Activated CD8-positive, alpha-beta T cell treated with anti-CD3 and anti-CD28 coated beads for 36 hours (primary cell): ENCODE measurements around the gene VSTM2B. TPM values are rescaled to one million over a fixed set of nuclear protein-coding genes. Genes with fewer than 3 reads are reported as not detected.

Experiments
- ATAC-seq: fragments of 200-7000 bp; cut with Tn5 transposase; one replicate; pipeline ENCODE4 v1.10.0; 2021; ENCODE audit warnings: mild to moderate bottlenecking, moderate library complexity
- CTCF ChIA-PET: fragments of 350-600 bp; sonication (Branson Sonifier 250); formaldehyde crosslinking; loops from one replicate; lab custom pipeline; 2021; ENCODE audit warnings: antibody characterized with exemption; lab: Charles Lee
- POLR2A ChIA-PET: fragments of 350-600 bp; sonication (Branson Sonifier 250); formaldehyde crosslinking; loops from one replicate; lab custom pipeline; 2021; ENCODE audit warnings: antibody characterized with exemption; lab: Charles Lee
- DNase-seq: peaks from one replicate; pipeline ENCODE4 v3.0.0-alpha.2; 2020
- H3K27ac Mint-ChIP-seq: one replicate; pipeline ENCODE4 v1.8.0; 2021; ENCODE audit warnings: mild to moderate bottlenecking, mixed read lengths
- H3K27me3 Mint-ChIP-seq: one replicate; pipeline ENCODE4 v1.8.0; 2021; ENCODE audit warnings: mixed read lengths
- H3K36me3 Mint-ChIP-seq: one replicate; pipeline ENCODE4 v1.8.0; 2021; ENCODE audit warnings: low read depth, mixed read lengths
- H3K4me1 Mint-ChIP-seq: one replicate; pipeline ENCODE4 v1.8.0; 2021; ENCODE audit warnings: low read depth, mixed read lengths
- H3K4me3 Mint-ChIP-seq: one replicate; pipeline ENCODE4 v1.8.0; 2021; ENCODE audit warnings: mild to moderate bottlenecking, moderate library complexity, mixed read lengths
- H3K9me3 Mint-ChIP-seq: one replicate; pipeline ENCODE4 v1.8.0; 2021; ENCODE audit warnings: mixed read lengths
- intact Hi-C: fragments of 100-400 bp; cut with micrococcal nuclease; formaldehyde crosslinking; loops from one replicate; pipeline ENCODE4 v1.10.0; 2022
- total RNA-seq, 2 experiments: library from RNA; stranded (reverse); gene quantifications; one replicate each; pipeline ENCODE4 v1.2.3, GENCODE V29; 2021
- TF ChIP-seq, protein P1 (sequence below): fragments of 200-600 bp; IDR thresholded peaks from one replicate; pipeline ENCODE4 v1.8.0; 2022; ENCODE audit warnings: antibody characterized with exemption, mild to moderate bottlenecking

Gene VSTM2B
- total RNA-seq, 2 experiments from 2014 or later: not detected

- Mint-ChIP-seq H3K4me1 (peaks cover 25% of the 10 kb centered on the region), H3K4me3 (no peak overlapping the region)
- intact Hi-C loops: no loop called here
Observed at GRCh38 chr19:29576761-29577648, 51.2 kb downstream of the VSTM2B start.

DNA sequence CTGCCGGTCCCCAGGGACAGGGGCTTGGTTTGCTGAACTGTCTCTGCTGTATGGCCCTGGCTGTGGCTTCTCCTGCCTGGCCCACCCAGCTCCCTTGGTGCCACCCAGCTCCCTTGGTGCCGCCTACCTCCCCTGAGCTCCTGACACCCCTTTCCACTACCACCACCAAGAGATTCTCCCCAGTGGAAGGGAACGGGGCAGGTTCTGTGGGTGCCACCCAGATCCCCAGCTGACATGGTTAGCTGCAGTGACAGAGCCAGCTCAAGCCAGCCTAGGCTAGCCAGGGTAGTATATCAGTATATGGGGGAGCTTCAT lies 51.8 kb downstream of the VSTM2B start:
- DNase-seq: no peak
- H3K9me3 Mint-ChIP-seq: peaks cover 8% of the 10 kb centered on the region
- no peaks in the 10 kb centered on the region for H3K36me3 Mint-ChIP-seq
- TF ChIP-seq, protein P1, sequence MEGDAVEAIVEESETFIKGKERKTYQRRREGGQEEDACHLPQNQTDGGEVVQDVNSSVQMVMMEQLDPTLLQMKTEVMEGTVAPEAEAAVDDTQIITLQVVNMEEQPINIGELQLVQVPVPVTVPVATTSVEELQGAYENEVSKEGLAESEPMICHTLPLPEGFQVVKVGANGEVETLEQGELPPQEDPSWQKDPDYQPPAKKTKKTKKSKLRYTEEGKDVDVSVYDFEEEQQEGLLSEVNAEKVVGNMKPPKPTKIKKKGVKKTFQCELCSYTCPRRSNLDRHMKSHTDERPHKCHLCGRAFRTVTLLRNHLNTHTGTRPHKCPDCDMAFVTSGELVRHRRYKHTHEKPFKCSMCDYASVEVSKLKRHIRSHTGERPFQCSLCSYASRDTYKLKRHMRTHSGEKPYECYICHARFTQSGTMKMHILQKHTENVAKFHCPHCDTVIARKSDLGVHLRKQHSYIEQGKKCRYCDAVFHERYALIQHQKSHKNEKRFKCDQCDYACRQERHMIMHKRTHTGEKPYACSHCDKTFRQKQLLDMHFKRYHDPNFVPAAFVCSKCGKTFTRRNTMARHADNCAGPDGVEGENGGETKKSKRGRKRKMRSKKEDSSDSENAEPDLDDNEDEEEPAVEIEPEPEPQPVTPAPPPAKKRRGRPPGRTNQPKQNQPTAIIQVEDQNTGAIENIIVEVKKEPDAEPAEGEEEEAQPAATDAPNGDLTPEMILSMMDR: no peak
- intact Hi-C loops: no loop called here
- ChIA-PET CTCF (interaction anchor here (1.0 to 1.4 kb wide), 3 partner anchors 13 to 116 kb away, joined by 3 to 4 read pairs (median 4); no protein-coding TSS in a partner anchor), POLR2A (interaction anchor here (1.9 kb wide), 1 partner anchor 10 kb away, joined by 6 read pairs; no protein-coding TSS in a partner anchor)
- H3K4me3 Mint-ChIP-seq: no peak overlapping the region
- peaks cover 26% of the 10 kb centered on the region for H3K4me1 Mint-ChIP-seq
- no peak overlapping the region for H3K27ac Mint-ChIP-seq
- ATAC-seq: no peak
- H3K27me3 Mint-ChIP-seq: peaks cover 40% of the 10 kb centered on the region

More at GRCh38 chr19:29576761-29577648, 51.2 kb downstream of the VSTM2B start:
- H3K9me3 Mint-ChIP-seq: peaks cover 8% of the 10 kb centered on the region
- no peak overlapping the region for H3K27ac Mint-ChIP-seq
- H3K27me3 Mint-ChIP-seq: peaks cover 45% of the 10 kb centered on the region
- TF ChIP-seq, protein P1: no peak
- no peaks in the 10 kb centered on the region for H3K36me3 Mint-ChIP-seq
- peak; percentile 94 for ATAC-seq
- ChIA-PET POLR2A (interaction anchor here (1.7 to 1.9 kb wide), 2 partner anchors 10 to 29 kb away, joined by 6 to 7 read pairs; partner anchors contain the start of gene POP4), CTCF (interaction anchor here (0.9 to 1.4 kb wide), 5 partner anchors 14 to 140 kb away, joined by 3 to 4 read pairs (median 4); partner anchors contain the start of gene POP4)
- peak; percentile 69 for DNase-seq

GRCh38 chr19:29578349-29578748 lies 52.6 kb downstream of the VSTM2B start:
- Mint-ChIP-seq H3K27me3 (peaks cover 35% of the 10 kb centered on the region), H3K36me3 (no peaks in the 10 kb centered on the region), H3K4me3 (no peak overlapping the region), H3K4me1 (peaks cover 31% of the 10 kb centered on the region), H3K27ac (no peak overlapping the region), H3K9me3 (peaks cover 8% of the 10 kb centered on the region)
- TF ChIP-seq, protein P1: no peak
- ChIA-PET CTCF (no interaction called here), POLR2A (no interaction called here)
- intact Hi-C loops: no loop called here
- ATAC-seq (no peak), DNase-seq (no peak)

- Mint-ChIP-seq H3K27me3 (peaks cover 29% of the 10 kb centered on the region), H3K9me3 (peaks cover 8% of the 10 kb centered on the region), H3K36me3 (no peaks in the 10 kb centered on the region), H3K27ac (no peak overlapping the region), H3K4me1 (peaks cover 39% of the 10 kb centered on the region), H3K4me3 (no peak overlapping the region)
- TF ChIP-seq, protein P1: no peak
- DNase-seq (no peak), ATAC-seq (no peak)
- CTCF ChIA-PET: no interaction called here
- intact Hi-C loops: no loop called here
- POLR2A ChIA-PET: interaction anchor here (0.6 kb wide), 1 partner anchor 693 kb away, joined by 4 read pairs; no protein-coding TSS in a partner anchor
Observed at GRCh38 chr19:29579308-29579910, 53.6 kb downstream of the VSTM2B start.

DNA sequence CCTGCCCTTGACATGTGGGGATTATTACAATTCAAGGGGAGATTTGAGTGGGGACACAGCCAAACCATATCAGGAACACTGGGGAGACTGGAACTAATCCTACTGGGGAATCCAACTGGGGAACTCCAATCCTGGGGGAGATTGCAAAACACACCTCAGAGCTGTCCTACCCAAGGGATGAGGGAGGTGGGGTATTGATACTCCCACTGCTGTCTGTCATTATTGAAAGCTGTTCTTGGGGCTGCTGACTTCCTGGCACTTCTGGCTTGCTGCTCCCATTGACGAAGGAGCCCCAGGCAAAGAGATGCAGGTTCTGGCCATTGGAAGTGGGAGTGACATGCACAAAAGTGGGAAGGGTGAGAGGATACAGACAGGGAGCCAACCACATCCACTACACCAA lies 55.6 kb downstream of the VSTM2B start:
- DNase-seq (no peak), ATAC-seq (no peak)
- H3K4me1 Mint-ChIP-seq: peaks cover 28% of the 10 kb centered on the region
- CTCF ChIA-PET: no interaction called here
- peaks cover 8% of the 10 kb centered on the region for H3K9me3 Mint-ChIP-seq
- TF ChIP-seq, protein P1: no peak
- intact Hi-C loops: no loop called here
- POLR2A ChIA-PET: no interaction called here
- H3K27ac Mint-ChIP-seq: no peak overlapping the region
- H3K4me3 Mint-ChIP-seq: no peak overlapping the region
- peaks cover 16% of the 10 kb centered on the region for H3K27me3 Mint-ChIP-seq
- H3K36me3 Mint-ChIP-seq: no peaks in the 10 kb centered on the region
